PFSK-1 (cell line): ENCODE measurements around the gene GPD1L.

Source experiments
- FOXP2 ChIP-seq: optimal IDR thresholded peaks from 2 replicates; pipeline ENCODE3; 2011; ENCODE audit warnings: borderline replicate concordance, control low read depth, inconsistent platforms; ENCODE audit not compliant: insufficient read depth; ENCODE audit errors: extremely low read length, extremely low read depth
- POLR2AphosphoS5 ChIP-seq: IDR thresholded peaks from 2 replicates; pipeline ENCODE4 v1.6.1; 2012; ENCODE audit warnings: low read depth, mild to moderate bottlenecking, control low read depth, low read length, moderate library complexity
- SIN3A ChIP-seq: IDR thresholded peaks from 2 replicates; pipeline ENCODE4 v1.6.1; 2012; ENCODE audit warnings: mild to moderate bottlenecking, low read length, moderate library complexity, borderline replicate concordance; ENCODE audit not compliant: insufficient read depth
- TAF1 ChIP-seq: IDR thresholded peaks from 2 replicates; pipeline ENCODE4 v1.6.1; 2012; ENCODE audit warnings: low read length, control low read depth, borderline replicate concordance; ENCODE audit not compliant: insufficient read depth
- TF ChIP-seq, protein P1 (sequence below), 2 experiments: IDR thresholded peaks; 2 replicates each; pipeline versions ENCODE4 v1.6.1 to v1.8.0; 2011 to 2012; ENCODE audit warnings: low read depth in 2 of 2, low read length in 2 of 2, control low read depth in 1 of 2, inconsistent platforms in 1 of 2, mild to moderate bottlenecking in 1 of 2, moderate library complexity in 1 of 2; ENCODE audit not compliant: insufficient read depth in 1 of 2

Gene GPD1L

GRCh38 chr3:32111560-32111959, 5.1 kb downstream of the GPD1L start:
- TF ChIP-seq POLR2AphosphoS5 (no peak), SIN3A (no peak), TAF1 (no peak), FOXP2 (no peak)
- TF ChIP-seq, protein P1, sequence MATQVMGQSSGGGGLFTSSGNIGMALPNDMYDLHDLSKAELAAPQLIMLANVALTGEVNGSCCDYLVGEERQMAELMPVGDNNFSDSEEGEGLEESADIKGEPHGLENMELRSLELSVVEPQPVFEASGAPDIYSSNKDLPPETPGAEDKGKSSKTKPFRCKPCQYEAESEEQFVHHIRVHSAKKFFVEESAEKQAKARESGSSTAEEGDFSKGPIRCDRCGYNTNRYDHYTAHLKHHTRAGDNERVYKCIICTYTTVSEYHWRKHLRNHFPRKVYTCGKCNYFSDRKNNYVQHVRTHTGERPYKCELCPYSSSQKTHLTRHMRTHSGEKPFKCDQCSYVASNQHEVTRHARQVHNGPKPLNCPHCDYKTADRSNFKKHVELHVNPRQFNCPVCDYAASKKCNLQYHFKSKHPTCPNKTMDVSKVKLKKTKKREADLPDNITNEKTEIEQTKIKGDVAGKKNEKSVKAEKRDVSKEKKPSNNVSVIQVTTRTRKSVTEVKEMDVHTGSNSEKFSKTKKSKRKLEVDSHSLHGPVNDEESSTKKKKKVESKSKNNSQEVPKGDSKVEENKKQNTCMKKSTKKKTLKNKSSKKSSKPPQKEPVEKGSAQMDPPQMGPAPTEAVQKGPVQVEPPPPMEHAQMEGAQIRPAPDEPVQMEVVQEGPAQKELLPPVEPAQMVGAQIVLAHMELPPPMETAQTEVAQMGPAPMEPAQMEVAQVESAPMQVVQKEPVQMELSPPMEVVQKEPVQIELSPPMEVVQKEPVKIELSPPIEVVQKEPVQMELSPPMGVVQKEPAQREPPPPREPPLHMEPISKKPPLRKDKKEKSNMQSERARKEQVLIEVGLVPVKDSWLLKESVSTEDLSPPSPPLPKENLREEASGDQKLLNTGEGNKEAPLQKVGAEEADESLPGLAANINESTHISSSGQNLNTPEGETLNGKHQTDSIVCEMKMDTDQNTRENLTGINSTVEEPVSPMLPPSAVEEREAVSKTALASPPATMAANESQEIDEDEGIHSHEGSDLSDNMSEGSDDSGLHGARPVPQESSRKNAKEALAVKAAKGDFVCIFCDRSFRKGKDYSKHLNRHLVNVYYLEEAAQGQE (IDR thresholded peaks at IDR 0.05; ENCODE audit: insufficient read depth in 1 of 2, low read depth in 2 of 2, low read length in 2 of 2) = no peak

GRCh38 chr3:32113566-32113965, 7.1 kb downstream of the GPD1L start:
- no peak for TF ChIP-seq SIN3A
- no peak for TF ChIP-seq FOXP2
- TF ChIP-seq, protein P1 (IDR thresholded peaks at IDR 0.05; ENCODE audit: insufficient read depth in 1 of 2, low read depth in 2 of 2, low read length in 2 of 2) = no peak
- no peak for TF ChIP-seq TAF1
- TF ChIP-seq POLR2AphosphoS5 = no peak

GRCh38 chr3:32113981-32114545, 7.6 kb downstream of the GPD1L start:
- TF ChIP-seq, protein P1 (IDR thresholded peaks at IDR 0.05; ENCODE audit: insufficient read depth in 1 of 2, low read depth in 2 of 2, low read length in 2 of 2) = no peak

DNA sequence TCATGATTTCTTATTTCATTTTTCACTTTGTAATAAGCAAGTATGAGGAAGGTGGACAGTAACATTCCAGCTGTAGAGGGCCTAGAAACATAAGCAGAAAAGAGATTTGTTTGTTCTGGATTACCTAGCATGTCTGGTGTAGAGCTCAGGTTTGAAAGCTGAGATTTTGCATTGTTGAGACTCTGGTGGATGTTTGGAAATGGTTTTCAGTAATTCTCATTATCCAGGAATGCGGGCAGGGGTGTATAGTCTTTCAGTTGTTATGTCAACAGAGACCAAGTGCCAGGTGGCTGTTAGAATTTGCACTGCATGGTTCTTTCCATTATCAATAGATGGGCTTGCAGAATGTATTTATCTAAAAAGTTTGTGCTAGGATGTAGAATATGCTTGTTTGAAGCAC, 10.9 kb downstream of the GPD1L start:
- no peak for TF ChIP-seq SIN3A
- TF ChIP-seq, protein P1 (IDR thresholded peaks at IDR 0.05; ENCODE audit: insufficient read depth in 1 of 2, low read depth in 2 of 2, low read length in 2 of 2) = no peak
- no peak for TF ChIP-seq POLR2AphosphoS5
- TF ChIP-seq TAF1 = no peak
- no peak for TF ChIP-seq FOXP2

- TF ChIP-seq, protein P1 (IDR thresholded peaks at IDR 0.05; ENCODE audit: insufficient read depth in 1 of 2, low read depth in 2 of 2, low read length in 2 of 2) = no peak
- TF ChIP-seq TAF1 = no peak
- TF ChIP-seq SIN3A = no peak
- TF ChIP-seq POLR2AphosphoS5 = no peak
- TF ChIP-seq FOXP2 = no peak
These were observed 11.8 kb downstream of the GPD1L start for GRCh38 chr3:32118215-32118614.
